Suprapubic skin (tissue), 4 donors: ENCODE data around the gene RALA. TPM values are rescaled to one million over a fixed set of nuclear protein-coding genes. Genes with fewer than 3 reads are reported as not detected.

Experiments
- DNase-seq, 2 donors: peaks; one replicate each; pipeline ENCODE4 v3.0.0-alpha.2; 2019; ENCODE audit warnings: low spot score in 2 of 2
- H3K27ac ChIP-seq: fragments of 200-600 bp; sonication (generic); one replicate; pipeline ENCODE4 v1.5.1; 2019
- H3K27me3 ChIP-seq: fragments of 200-600 bp; sonication (generic); one replicate; pipeline ENCODE4 v1.5.1; 2019
- H3K36me3 ChIP-seq: fragments of 200-600 bp; sonication (generic); one replicate; pipeline ENCODE4 v1.5.1; 2019
- H3K4me1 ChIP-seq: fragments of 200-600 bp; sonication (generic); one replicate; pipeline ENCODE4 v1.5.1; 2019
- H3K4me3 ChIP-seq: fragments of 200-600 bp; sonication (generic); one replicate; pipeline ENCODE4 v1.5.1; 2019; ENCODE audit warnings: mild to moderate bottlenecking
- H3K9me3 ChIP-seq: fragments of 200-600 bp; sonication (generic); one replicate; pipeline ENCODE4 v1.5.1; 2019
- CTCF ChIP-seq, 2 donors: fragments of 200-600 bp in 1 of 2; fragments of 450-650 bp in 1 of 2; sonication (generic) in 1 of 2; IDR thresholded peaks; one replicate each; pipeline ENCODE4 v1.5.1; 2016 to 2019; ENCODE audit warnings: antibody characterized with exemption in 2 of 2, mild to moderate bottlenecking in 1 of 2, moderate library complexity in 1 of 2
- EP300 ChIP-seq: sonication (generic); formaldehyde crosslinking; IDR thresholded peaks from one replicate; pipeline ENCODE4 v1.6.1; 2017; ENCODE audit warnings: antibody characterized with exemption
- POLR2A ChIP-seq, 2 donors: fragments of 450-650 bp; IDR thresholded peaks; one replicate each; pipeline ENCODE4 v1.6.1; 2017; ENCODE audit warnings: antibody characterized with exemption in 2 of 2, mild to moderate bottlenecking in 2 of 2, moderate library complexity in 2 of 2
- POLR2AphosphoS5 ChIP-seq, 3 donors: sonication (generic); formaldehyde crosslinking; IDR thresholded peaks; one replicate each; pipeline ENCODE4 v1.6.1; 2017; ENCODE audit warnings: antibody characterized with exemption in 3 of 3
- WGBS: methylation state at CpG from one replicate; pipeline ENCODE4 v1.1.5; 2018; 5-methylcytosine and 5-hydroxymethylcytosine counted together
- total RNA-seq, 4 donors: library from RNA; depleted of rRNA; stranded (reverse); fragments of >200 nt; gene quantifications; one replicate each; pipeline ENCODE4 v1.1.0, GENCODE V29; 2016

RALA gene
- total RNA-seq, 4 donors from 2014 or later = 15.5 to 24.1 (median 15.9) TPM

DNA sequence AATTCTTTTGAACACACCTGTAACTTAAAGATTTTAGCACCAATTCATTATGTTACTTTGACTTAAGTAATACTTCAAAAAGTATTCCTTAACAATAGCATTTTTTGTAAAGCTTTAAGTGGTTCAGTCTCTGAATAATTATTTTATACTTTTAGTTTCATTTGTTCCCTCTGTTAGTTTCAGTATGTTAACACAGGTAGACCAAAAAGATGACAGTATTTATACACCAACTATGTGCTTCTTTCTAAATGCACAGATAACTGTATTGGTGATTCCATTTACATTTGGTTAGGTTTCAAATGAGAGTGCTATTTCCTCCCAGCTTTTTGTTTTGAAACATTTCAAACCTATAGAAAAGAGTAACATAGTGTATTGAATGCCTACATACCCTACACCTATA lies 14.0 kb downstream of the RALA start:
- H3K27me3 ChIP-seq = no peaks in the 10 kb centered on the region
- H3K9me3 ChIP-seq = no peaks in the 10 kb centered on the region
- no peak overlapping the region for H3K4me3 ChIP-seq
- TF ChIP-seq EP300 (no peak), CTCF (IDR thresholded peaks at IDR 0.05) (no peak), POLR2A (IDR thresholded peaks at IDR 0.05) (no peak), POLR2AphosphoS5 (IDR thresholded peaks at IDR 0.05) (no peak)
- no peak overlapping the region for H3K27ac ChIP-seq
- no peak for DNase-seq
- peaks cover 5% of the 10 kb centered on the region for H3K4me1 ChIP-seq
- no peaks in the 10 kb centered on the region for H3K36me3 ChIP-seq

DNA sequence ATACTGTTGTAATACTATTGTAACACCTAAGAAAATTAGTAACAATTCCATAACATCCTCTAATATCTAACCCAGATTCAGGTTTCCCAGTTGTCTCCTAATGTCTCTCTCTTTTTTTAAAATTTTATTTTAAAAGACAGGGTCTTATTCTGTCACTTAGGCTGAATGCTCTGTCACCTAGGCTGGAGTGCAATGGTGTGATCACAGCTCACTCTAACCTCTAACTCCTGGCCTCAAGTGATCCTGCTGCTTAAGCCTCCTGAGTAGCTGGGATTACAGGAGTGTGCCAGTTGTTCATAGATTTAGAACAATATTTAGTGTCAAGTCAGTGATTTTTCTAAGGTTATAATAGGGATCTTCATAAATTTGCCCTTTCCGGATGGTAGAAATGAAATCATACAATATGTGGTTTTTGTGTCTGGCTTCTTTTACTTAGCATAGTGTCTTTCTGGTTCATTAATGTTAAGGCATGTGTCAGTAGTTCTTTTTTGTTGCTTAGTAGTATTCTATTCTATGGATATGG lies 14.7 kb downstream of the RALA start:
- Histone ChIP-seq H3K9me3 (no peaks in the 10 kb centered on the region), H3K4me3 (no peak overlapping the region), H3K36me3 (no peaks in the 10 kb centered on the region), H3K27me3 (no peaks in the 10 kb centered on the region), H3K4me1 (peaks cover 5% of the 10 kb centered on the region), H3K27ac (no peak overlapping the region)
- no peak for DNase-seq
- no peak for TF ChIP-seq EP300
- TF ChIP-seq POLR2A (IDR thresholded peaks at IDR 0.05) = no peak
- TF ChIP-seq CTCF (IDR thresholded peaks at IDR 0.05) = no peak
- no peak for TF ChIP-seq POLR2AphosphoS5 (IDR thresholded peaks at IDR 0.05)
- WGBS = 97% methylated on average over 1 of the region's 1 CpG

- no peaks in the 10 kb centered on the region for H3K9me3 ChIP-seq
- no peak for DNase-seq
- peaks cover 9% of the 10 kb centered on the region for H3K4me1 ChIP-seq
- no peak overlapping the region for H3K27ac ChIP-seq
- H3K4me3 ChIP-seq = no peak overlapping the region
- no peaks in the 10 kb centered on the region for H3K36me3 ChIP-seq
- TF ChIP-seq POLR2A (IDR thresholded peaks at IDR 0.05) (no peak), CTCF (IDR thresholded peaks at IDR 0.05) (no peak), POLR2AphosphoS5 (IDR thresholded peaks at IDR 0.05) (no peak), EP300 (no peak)
- H3K27me3 ChIP-seq = no peaks in the 10 kb centered on the region
Observed at GRCh38 chr7:39642896-39643295, 19.5 kb downstream of the RALA start.

DNA sequence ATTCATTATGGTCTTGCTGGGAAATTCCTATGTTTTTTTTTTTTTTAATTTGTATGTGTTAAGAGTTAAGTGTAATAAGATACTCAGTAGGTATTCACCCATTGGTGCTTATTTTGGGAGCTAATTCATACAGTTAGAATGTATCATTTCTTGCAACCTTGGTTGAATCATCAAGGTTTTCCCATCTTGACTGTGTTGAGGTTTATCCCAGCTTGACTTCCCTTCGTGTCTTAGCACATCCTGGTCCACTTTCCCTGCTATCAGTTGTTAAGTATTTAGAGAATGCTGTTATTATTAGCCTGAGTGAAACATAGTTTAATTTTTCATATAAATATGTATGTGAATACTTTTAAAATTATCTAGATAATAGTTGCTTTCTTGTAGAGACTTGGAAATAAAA lies 20.8 kb downstream of the RALA start:
- Histone ChIP-seq H3K9me3 (no peaks in the 10 kb centered on the region), H3K27me3 (no peaks in the 10 kb centered on the region), H3K36me3 (no peaks in the 10 kb centered on the region), H3K4me3 (no peak overlapping the region), H3K4me1 (peaks cover 9% of the 10 kb centered on the region), H3K27ac (no peak overlapping the region)
- no peak for DNase-seq
- 71% methylated on average over 1 of the region's 1 CpG for WGBS
- TF ChIP-seq EP300 (no peak), CTCF (IDR thresholded peaks at IDR 0.05) (no peak), POLR2AphosphoS5 (IDR thresholded peaks at IDR 0.05) (no peak), POLR2A (IDR thresholded peaks at IDR 0.05) (no peak)

DNA sequence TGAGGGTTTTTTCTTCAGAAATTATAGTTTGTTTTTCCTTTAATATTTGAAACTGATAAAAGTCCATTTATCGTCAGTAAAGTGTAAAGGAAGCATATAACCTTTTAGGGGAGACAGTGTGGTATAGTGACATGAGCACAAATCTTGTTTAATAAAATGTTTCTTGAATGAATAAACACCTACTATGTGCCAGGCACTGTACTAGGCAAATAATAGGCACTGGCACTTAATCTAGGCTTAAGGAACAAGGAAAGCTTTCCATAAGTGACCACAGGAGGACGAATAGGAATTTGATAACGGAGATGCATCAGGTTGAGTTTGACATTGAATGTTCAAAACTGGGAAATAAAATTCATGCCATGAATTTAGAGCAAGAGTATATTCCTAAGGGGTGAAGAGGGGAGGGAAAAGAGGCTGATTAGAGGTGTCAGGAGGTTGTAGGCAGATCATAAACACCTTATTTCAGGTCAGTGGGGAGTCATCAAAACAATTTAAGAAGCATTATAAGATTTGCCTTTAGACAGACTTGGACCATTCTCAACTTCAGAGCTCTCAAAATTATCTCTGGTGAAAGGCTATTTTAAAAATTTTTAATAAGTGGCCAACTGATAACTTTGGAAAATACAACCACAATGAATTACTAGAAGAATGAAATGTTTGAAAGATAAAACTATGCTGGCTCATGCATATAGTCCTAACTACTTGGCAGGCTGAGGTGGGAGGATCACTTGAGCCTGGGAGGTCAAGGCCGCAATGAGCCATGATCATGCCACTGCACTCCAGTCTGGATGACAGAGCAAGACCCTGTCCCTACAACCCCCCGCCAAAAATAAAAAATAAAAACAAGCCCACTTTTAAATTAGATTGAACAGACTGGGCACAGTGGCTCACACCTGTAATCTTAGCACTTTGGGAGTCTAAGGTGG lies 22.4 kb downstream of the RALA start:
- 90% methylated on average over 5 of the region's 5 CpGs for WGBS
- Histone ChIP-seq H3K27me3 (no peaks in the 10 kb centered on the region), H3K4me1 (peaks cover 12% of the 10 kb centered on the region), H3K27ac (no peak overlapping the region), H3K9me3 (no peaks in the 10 kb centered on the region), H3K4me3 (no peak overlapping the region), H3K36me3 (no peaks in the 10 kb centered on the region)
- no peak for TF ChIP-seq EP300
- no peak for TF ChIP-seq POLR2AphosphoS5 (IDR thresholded peaks at IDR 0.05)
- TF ChIP-seq CTCF (IDR thresholded peaks at IDR 0.05) = no peak
- no peak for TF ChIP-seq POLR2A (IDR thresholded peaks at IDR 0.05)
- DNase-seq = no peak
